GM23338 (cell line): ENCODE measurements around the gene KLHL22. TPM values are rescaled to one million over a fixed set of nuclear protein-coding genes. Genes with fewer than 3 reads are reported as not detected.

ENCODE experiments used
- ATAC-seq: fragments of 200-7000 bp; cut with Tn5 transposase; 3 replicates; pipeline ENCODE4 v1.9.1; 2020
- DNase-seq: peaks from one replicate; pipeline ENCODE4 v3.0.0-alpha.2; 2015; ENCODE audit warnings: low spot score
- H2AFZ ChIP-seq: fragments of 200-600 bp; sonication (generic); 2 replicates; pipeline ENCODE4 v1.8.0; 2016; ENCODE audit warnings: antibody characterized with exemption, mild to moderate bottlenecking, moderate library complexity
- H3F3A ChIP-seq: fragments of 200-600 bp; sonication (generic); replicated peaks from 2 replicates; pipeline ENCODE4 v1.8.0; 2017; ENCODE audit warnings: antibody characterized with exemption, mixed run types, low read depth
- H3K27ac ChIP-seq: fragments of 200-600 bp; sonication (generic); 2 replicates; pipeline ENCODE4 v1.6.1; 2016; ENCODE audit warnings: low read depth
- H3K27me3 ChIP-seq: fragments of 200-600 bp; sonication (generic); 2 replicates; pipeline ENCODE4 v1.8.0; 2016; ENCODE audit warnings: mild to moderate bottlenecking, mixed run types, moderate library complexity; ENCODE audit not compliant: insufficient read depth
- H3K36me3 ChIP-seq: fragments of 200-600 bp; sonication (generic); 2 replicates; pipeline ENCODE4 v1.8.0; 2016; ENCODE audit warnings: mild to moderate bottlenecking; ENCODE audit not compliant: insufficient read depth
- H3K4me1 ChIP-seq: fragments of 200-600 bp; sonication (generic); 2 replicates; pipeline ENCODE4 v1.8.0; 2016; ENCODE audit warnings: mild to moderate bottlenecking, moderate library complexity; ENCODE audit not compliant: insufficient read depth
- H3K4me2 ChIP-seq: fragments of 200-600 bp; sonication (generic); 2 replicates; pipeline ENCODE4 v1.7.1; 2017; ENCODE audit warnings: mixed run types
- H3K4me3 ChIP-seq: fragments of 200-600 bp; sonication (generic); 2 replicates; pipeline ENCODE4 v1.6.1; 2016; ENCODE audit warnings: mixed run types
- H3K79me2 ChIP-seq: fragments of 200-600 bp; sonication (generic); replicated peaks from 2 replicates; pipeline ENCODE4 v1.8.0; 2017; ENCODE audit warnings: mild to moderate bottlenecking; ENCODE audit not compliant: insufficient read depth
- H3K9me2 ChIP-seq: fragments of 200-600 bp; sonication (generic); 2 replicates; pipeline ENCODE4 v1.8.0; 2017; ENCODE audit not compliant: insufficient read depth
- H4K20me1 ChIP-seq: fragments of 200-600 bp; sonication (generic); replicated peaks from 2 replicates; pipeline ENCODE4 v1.8.0; 2017; ENCODE audit warnings: mild to moderate bottlenecking; ENCODE audit not compliant: insufficient read depth
- H3K27ac Mint-ChIP-seq: 2 replicates; pipeline ENCODE4 v1.8.0; 2020; ENCODE audit warnings: inconsistent platforms, mild to moderate bottlenecking, moderate library complexity, mixed read lengths
- H3K27me3 Mint-ChIP-seq: 3 replicates; pipeline ENCODE4 v1.8.0; 2022; ENCODE audit warnings: low read depth, mild to moderate bottlenecking, moderate library complexity, mixed read lengths, inconsistent platforms; ENCODE audit not compliant: insufficient read depth, poor library complexity
- H3K36me3 Mint-ChIP-seq: 3 replicates; pipeline ENCODE4 v1.8.0; 2021; ENCODE audit warnings: low read depth, mild to moderate bottlenecking, inconsistent platforms, moderate library complexity, mixed read lengths
- H3K4me1 Mint-ChIP-seq: 3 replicates; pipeline ENCODE4 v1.8.0; 2020; ENCODE audit warnings: mild to moderate bottlenecking, inconsistent platforms, mixed read lengths
- H3K4me3 Mint-ChIP-seq: 3 replicates; pipeline ENCODE4 v1.8.0; 2021; ENCODE audit warnings: moderate library complexity, mild to moderate bottlenecking, inconsistent platforms, mixed read lengths
- H3K9me3 Mint-ChIP-seq: 3 replicates; pipeline ENCODE4 v1.8.0; 2020; ENCODE audit warnings: moderate library complexity, mild to moderate bottlenecking, inconsistent platforms, mixed read lengths
- CREB1 ChIP-seq: fragments of 250-450 bp; sonication (Bioruptor Pico); IDR thresholded peaks from 2 replicates; pipeline ENCODE4 v1.5.0; 2020; ENCODE audit warnings: low read depth, mild to moderate bottlenecking, moderate library complexity
- CTCF ChIP-seq, 2 experiments: fragments of 200-600 bp in 1 of 2; sonication (generic) in 1 of 2; conservative IDR thresholded peaks; 2 replicates each; pipeline versions ENCODE4 v1.5.1 to v1.6.1; 2016 to 2017; ENCODE audit warnings: antibody characterized with exemption in 2 of 2, low read depth in 2 of 2, mild to moderate bottlenecking in 2 of 2, moderate library complexity in 1 of 2
- ETS1 ChIP-seq: IDR thresholded peaks from 2 replicates; pipeline ENCODE4 v1.6.1; 2016; ENCODE audit warnings: antibody characterized with exemption
- EZH2 ChIP-seq: fragments of 200-600 bp; sonication (generic); IDR thresholded peaks from one replicate; pipeline ENCODE4 v1.8.0; 2017; ENCODE audit warnings: antibody characterized with exemption, mild to moderate bottlenecking, low read depth; ENCODE audit not compliant: unreplicated experiment
- EZH2phosphoT487 ChIP-seq: fragments of 200-600 bp; sonication (generic); IDR thresholded peaks from one replicate; pipeline ENCODE4 v1.8.1; 2018; ENCODE audit warnings: antibody characterized with exemption; ENCODE audit not compliant: unreplicated experiment
- JUNB ChIP-seq: IDR thresholded peaks from one replicate; pipeline ENCODE4 v1.6.1; 2016; ENCODE audit warnings: antibody characterized with exemption; ENCODE audit not compliant: unreplicated experiment
- NANOG ChIP-seq: IDR thresholded peaks from 2 replicates; pipeline ENCODE4 v1.6.1; 2016; ENCODE audit warnings: antibody characterized with exemption, borderline replicate concordance
- POLR2AphosphoS5 ChIP-seq: IDR thresholded peaks from 2 replicates; pipeline ENCODE4 v1.6.1; 2016; ENCODE audit warnings: antibody characterized with exemption, low read depth
- REST ChIP-seq: IDR thresholded peaks from one replicate; pipeline ENCODE4 v1.6.1; 2018; ENCODE audit warnings: antibody characterized with exemption; ENCODE audit not compliant: unreplicated experiment
- STAT1 ChIP-seq: IDR thresholded peaks from one replicate; pipeline ENCODE4 v1.6.1; 2016; ENCODE audit warnings: antibody characterized with exemption; ENCODE audit not compliant: unreplicated experiment
- ZNF114 ChIP-seq: fragments of 250-450 bp; sonication (Bioruptor Pico); IDR thresholded peaks from 2 replicates; pipeline ENCODE4 v1.5.0; 2020; ENCODE audit warnings: mild to moderate bottlenecking, moderate library complexity
- ZNF331 ChIP-seq: fragments of 250-450 bp; sonication (Bioruptor Pico); IDR thresholded peaks from 2 replicates; pipeline ENCODE4 v1.5.0; 2020; ENCODE audit warnings: low read depth, mild to moderate bottlenecking, moderate library complexity
- ZNF462 ChIP-seq: fragments of 250-450 bp; sonication (Bioruptor Pico); IDR thresholded peaks from 2 replicates; pipeline ENCODE4 v1.5.0; 2020; ENCODE audit warnings: mild to moderate bottlenecking, moderate library complexity
- polyA plus RNA-seq: library from polyadenylated mRNA; unstranded; fragments of >200 nt; fragmentation: Nextera tagmentation; extraction: Ambion mirVana; gene quantifications from 2 replicates; pipeline ENCODE4 v1.2.1, GENCODE V29; 2016
- total RNA-seq: library from RNA; depleted of rRNA; stranded (reverse); fragments of >200 nt; shearing (Covaris generic); gene quantifications from 2 replicates; pipeline ENCODE4 v1.2.3, GENCODE V29; 2014

Gene KLHL22
- total and polyA plus RNA-seq, 2 experiments from 2014 or later: 2.4 to 16.0 TPM

- Histone ChIP-seq H3K36me3 (no peaks in the 10 kb centered on the region), H3K4me1 (no peaks in the 10 kb centered on the region), H3K4me3 (no peak overlapping the region), H3K79me2 (no peaks in the 10 kb centered on the region), H3K27me3 (no peaks in the 10 kb centered on the region), H3K9me2 (0 out of 2 replicates have a peak, but pooled peaks cover 3% of the 10 kb centered on the region), H2AFZ (no peak overlapping the region), H3F3A (no peaks in the 10 kb centered on the region), H3K27ac (no peak overlapping the region), H4K20me1 (0 out of 2 replicates have a peak, but pooled peaks cover 3% of the 10 kb centered on the region), H3K4me2 (no peak overlapping the region)
- no peak for ATAC-seq
- Mint-ChIP-seq H3K27me3 (peaks cover 14% of the 10 kb centered on the region), H3K4me1 (peaks cover 6% of the 10 kb centered on the region), H3K4me3 (no peak overlapping the region), H3K36me3 (no peaks in the 10 kb centered on the region; the same call in 2 of the 3 replicates), H3K9me3 (no peaks in the 10 kb centered on the region), H3K27ac (no peak overlapping the region)
- no peak for DNase-seq
- TF ChIP-seq ETS1: no peak
- no peak for TF ChIP-seq CREB1
- no peak for TF ChIP-seq NANOG
- no peak for TF ChIP-seq CTCF (conservative IDR thresholded peaks at IDR 0.05; ENCODE audit: low read depth in 2 of 2)
- no peak for TF ChIP-seq ZNF331 (CRISPR knock-in tag)
- TF ChIP-seq STAT1: no peak
- TF ChIP-seq JUNB: no peak
- no peak for TF ChIP-seq REST
- TF ChIP-seq ZNF462 (CRISPR knock-in tag): no peak
- TF ChIP-seq ZNF114 (CRISPR knock-in tag): no peak
- no peak for TF ChIP-seq EZH2
- no peak for TF ChIP-seq EZH2phosphoT487
- TF ChIP-seq POLR2AphosphoS5: no peak
Observed at GRCh38 chr22:20487715-20488114, 7.9 kb downstream of the KLHL22 start.
